GM23338 (cell line): ENCODE data around the gene CIC. TPM values are rescaled to one million over a fixed set of nuclear protein-coding genes. Genes with fewer than 3 reads are reported as not detected.

Source experiments
- ATAC-seq: fragments of 200-7000 bp; cut with Tn5 transposase; 3 replicates; pipeline ENCODE4 v1.9.1; 2020
- DNase-seq: peaks from one replicate; pipeline ENCODE4 v3.0.0-alpha.2; 2015; ENCODE audit warnings: low spot score
- H2AFZ ChIP-seq: fragments of 200-600 bp; sonication (generic); 2 replicates; pipeline ENCODE4 v1.8.0; 2016; ENCODE audit warnings: antibody characterized with exemption, mild to moderate bottlenecking, moderate library complexity
- H3F3A ChIP-seq: fragments of 200-600 bp; sonication (generic); replicated peaks from 2 replicates; pipeline ENCODE4 v1.8.0; 2017; ENCODE audit warnings: antibody characterized with exemption, mixed run types, low read depth
- H3K27ac ChIP-seq: fragments of 200-600 bp; sonication (generic); 2 replicates; pipeline ENCODE4 v1.6.1; 2016; ENCODE audit warnings: low read depth
- H3K27me3 ChIP-seq: fragments of 200-600 bp; sonication (generic); 2 replicates; pipeline ENCODE4 v1.8.0; 2016; ENCODE audit warnings: mild to moderate bottlenecking, mixed run types, moderate library complexity; ENCODE audit not compliant: insufficient read depth
- H3K36me3 ChIP-seq: fragments of 200-600 bp; sonication (generic); 2 replicates; pipeline ENCODE4 v1.8.0; 2016; ENCODE audit warnings: mild to moderate bottlenecking; ENCODE audit not compliant: insufficient read depth
- H3K4me1 ChIP-seq: fragments of 200-600 bp; sonication (generic); 2 replicates; pipeline ENCODE4 v1.8.0; 2016; ENCODE audit warnings: mild to moderate bottlenecking, moderate library complexity; ENCODE audit not compliant: insufficient read depth
- H3K4me2 ChIP-seq: fragments of 200-600 bp; sonication (generic); 2 replicates; pipeline ENCODE4 v1.7.1; 2017; ENCODE audit warnings: mixed run types
- H3K4me3 ChIP-seq: fragments of 200-600 bp; sonication (generic); 2 replicates; pipeline ENCODE4 v1.6.1; 2016; ENCODE audit warnings: mixed run types
- H3K79me2 ChIP-seq: fragments of 200-600 bp; sonication (generic); replicated peaks from 2 replicates; pipeline ENCODE4 v1.8.0; 2017; ENCODE audit warnings: mild to moderate bottlenecking; ENCODE audit not compliant: insufficient read depth
- H3K9me2 ChIP-seq: fragments of 200-600 bp; sonication (generic); 2 replicates; pipeline ENCODE4 v1.8.0; 2017; ENCODE audit not compliant: insufficient read depth
- H4K20me1 ChIP-seq: fragments of 200-600 bp; sonication (generic); replicated peaks from 2 replicates; pipeline ENCODE4 v1.8.0; 2017; ENCODE audit warnings: mild to moderate bottlenecking; ENCODE audit not compliant: insufficient read depth
- H3K27ac Mint-ChIP-seq: 2 replicates; pipeline ENCODE4 v1.8.0; 2020; ENCODE audit warnings: inconsistent platforms, mild to moderate bottlenecking, moderate library complexity, mixed read lengths
- H3K27me3 Mint-ChIP-seq: 3 replicates; pipeline ENCODE4 v1.8.0; 2022; ENCODE audit warnings: low read depth, mild to moderate bottlenecking, moderate library complexity, mixed read lengths, inconsistent platforms; ENCODE audit not compliant: insufficient read depth, poor library complexity
- H3K36me3 Mint-ChIP-seq: 3 replicates; pipeline ENCODE4 v1.8.0; 2021; ENCODE audit warnings: low read depth, mild to moderate bottlenecking, inconsistent platforms, moderate library complexity, mixed read lengths
- H3K4me1 Mint-ChIP-seq: 3 replicates; pipeline ENCODE4 v1.8.0; 2020; ENCODE audit warnings: mild to moderate bottlenecking, inconsistent platforms, mixed read lengths
- H3K4me3 Mint-ChIP-seq: 3 replicates; pipeline ENCODE4 v1.8.0; 2021; ENCODE audit warnings: moderate library complexity, mild to moderate bottlenecking, inconsistent platforms, mixed read lengths
- H3K9me3 Mint-ChIP-seq: 3 replicates; pipeline ENCODE4 v1.8.0; 2020; ENCODE audit warnings: moderate library complexity, mild to moderate bottlenecking, inconsistent platforms, mixed read lengths
- CREB1 ChIP-seq: fragments of 250-450 bp; sonication (Bioruptor Pico); IDR thresholded peaks from 2 replicates; pipeline ENCODE4 v1.5.0; 2020; ENCODE audit warnings: low read depth, mild to moderate bottlenecking, moderate library complexity
- EZH2phosphoT487 ChIP-seq: fragments of 200-600 bp; sonication (generic); IDR thresholded peaks from one replicate; pipeline ENCODE4 v1.8.1; 2018; ENCODE audit warnings: antibody characterized with exemption; ENCODE audit not compliant: unreplicated experiment
- NANOG ChIP-seq: IDR thresholded peaks from 2 replicates; pipeline ENCODE4 v1.6.1; 2016; ENCODE audit warnings: antibody characterized with exemption, borderline replicate concordance
- POLR2AphosphoS5 ChIP-seq: IDR thresholded peaks from 2 replicates; pipeline ENCODE4 v1.6.1; 2016; ENCODE audit warnings: antibody characterized with exemption, low read depth
- ZNF114 ChIP-seq: fragments of 250-450 bp; sonication (Bioruptor Pico); IDR thresholded peaks from 2 replicates; pipeline ENCODE4 v1.5.0; 2020; ENCODE audit warnings: mild to moderate bottlenecking, moderate library complexity
- ZNF331 ChIP-seq: fragments of 250-450 bp; sonication (Bioruptor Pico); IDR thresholded peaks from 2 replicates; pipeline ENCODE4 v1.5.0; 2020; ENCODE audit warnings: low read depth, mild to moderate bottlenecking, moderate library complexity
- polyA plus RNA-seq: library from polyadenylated mRNA; unstranded; fragments of >200 nt; fragmentation: Nextera tagmentation; extraction: Ambion mirVana; gene quantifications from 2 replicates; pipeline ENCODE4 v1.2.1, GENCODE V29; 2016
- total RNA-seq: library from RNA; depleted of rRNA; stranded (reverse); fragments of >200 nt; shearing (Covaris generic); gene quantifications from 2 replicates; pipeline ENCODE4 v1.2.3, GENCODE V29; 2014
- TF ChIP-seq, protein P1 (sequence below): fragments of 250-450 bp; sonication (Bioruptor Pico); IDR thresholded peaks from 2 replicates; pipeline ENCODE4 v1.5.0; 2020; ENCODE audit warnings: mild to moderate bottlenecking, moderate library complexity
- TF ChIP-seq, protein P2 (sequence below), 2 experiments: fragments of 200-600 bp in 1 of 2; sonication (generic) in 1 of 2; conservative IDR thresholded peaks; 2 replicates each; pipeline versions ENCODE4 v1.5.1 to v1.6.1; 2016 to 2017; ENCODE audit warnings: antibody characterized with exemption in 2 of 2, low read depth in 2 of 2, mild to moderate bottlenecking in 2 of 2, moderate library complexity in 1 of 2
- TF ChIP-seq, protein P3 (sequence below): IDR thresholded peaks from one replicate; pipeline ENCODE4 v1.6.1; 2018; ENCODE audit warnings: antibody characterized with exemption; ENCODE audit not compliant: unreplicated experiment

The CIC gene
- total and polyA plus RNA-seq, 2 experiments from 2014 or later, result 13.2 to 42.0 TPM

DNA sequence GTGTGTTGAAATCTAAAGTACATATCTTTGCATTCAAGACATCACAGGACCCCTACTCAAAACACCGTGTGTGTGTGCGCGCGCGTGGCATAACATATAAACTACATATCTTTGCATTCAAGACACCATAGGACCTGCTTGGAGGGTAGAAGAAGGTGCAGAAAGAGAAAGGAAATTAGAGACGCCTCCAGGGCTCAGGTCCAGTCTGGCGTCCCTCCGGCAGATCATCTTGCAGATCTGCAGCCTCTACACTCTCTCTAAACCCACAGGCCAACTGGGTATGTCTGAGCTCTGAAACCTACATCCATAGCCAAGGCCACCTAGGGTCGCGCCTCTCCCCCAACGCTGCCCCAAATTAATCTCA, 34.0 kb downstream of the CIC start (continued):
- TF ChIP-seq, protein P1, sequence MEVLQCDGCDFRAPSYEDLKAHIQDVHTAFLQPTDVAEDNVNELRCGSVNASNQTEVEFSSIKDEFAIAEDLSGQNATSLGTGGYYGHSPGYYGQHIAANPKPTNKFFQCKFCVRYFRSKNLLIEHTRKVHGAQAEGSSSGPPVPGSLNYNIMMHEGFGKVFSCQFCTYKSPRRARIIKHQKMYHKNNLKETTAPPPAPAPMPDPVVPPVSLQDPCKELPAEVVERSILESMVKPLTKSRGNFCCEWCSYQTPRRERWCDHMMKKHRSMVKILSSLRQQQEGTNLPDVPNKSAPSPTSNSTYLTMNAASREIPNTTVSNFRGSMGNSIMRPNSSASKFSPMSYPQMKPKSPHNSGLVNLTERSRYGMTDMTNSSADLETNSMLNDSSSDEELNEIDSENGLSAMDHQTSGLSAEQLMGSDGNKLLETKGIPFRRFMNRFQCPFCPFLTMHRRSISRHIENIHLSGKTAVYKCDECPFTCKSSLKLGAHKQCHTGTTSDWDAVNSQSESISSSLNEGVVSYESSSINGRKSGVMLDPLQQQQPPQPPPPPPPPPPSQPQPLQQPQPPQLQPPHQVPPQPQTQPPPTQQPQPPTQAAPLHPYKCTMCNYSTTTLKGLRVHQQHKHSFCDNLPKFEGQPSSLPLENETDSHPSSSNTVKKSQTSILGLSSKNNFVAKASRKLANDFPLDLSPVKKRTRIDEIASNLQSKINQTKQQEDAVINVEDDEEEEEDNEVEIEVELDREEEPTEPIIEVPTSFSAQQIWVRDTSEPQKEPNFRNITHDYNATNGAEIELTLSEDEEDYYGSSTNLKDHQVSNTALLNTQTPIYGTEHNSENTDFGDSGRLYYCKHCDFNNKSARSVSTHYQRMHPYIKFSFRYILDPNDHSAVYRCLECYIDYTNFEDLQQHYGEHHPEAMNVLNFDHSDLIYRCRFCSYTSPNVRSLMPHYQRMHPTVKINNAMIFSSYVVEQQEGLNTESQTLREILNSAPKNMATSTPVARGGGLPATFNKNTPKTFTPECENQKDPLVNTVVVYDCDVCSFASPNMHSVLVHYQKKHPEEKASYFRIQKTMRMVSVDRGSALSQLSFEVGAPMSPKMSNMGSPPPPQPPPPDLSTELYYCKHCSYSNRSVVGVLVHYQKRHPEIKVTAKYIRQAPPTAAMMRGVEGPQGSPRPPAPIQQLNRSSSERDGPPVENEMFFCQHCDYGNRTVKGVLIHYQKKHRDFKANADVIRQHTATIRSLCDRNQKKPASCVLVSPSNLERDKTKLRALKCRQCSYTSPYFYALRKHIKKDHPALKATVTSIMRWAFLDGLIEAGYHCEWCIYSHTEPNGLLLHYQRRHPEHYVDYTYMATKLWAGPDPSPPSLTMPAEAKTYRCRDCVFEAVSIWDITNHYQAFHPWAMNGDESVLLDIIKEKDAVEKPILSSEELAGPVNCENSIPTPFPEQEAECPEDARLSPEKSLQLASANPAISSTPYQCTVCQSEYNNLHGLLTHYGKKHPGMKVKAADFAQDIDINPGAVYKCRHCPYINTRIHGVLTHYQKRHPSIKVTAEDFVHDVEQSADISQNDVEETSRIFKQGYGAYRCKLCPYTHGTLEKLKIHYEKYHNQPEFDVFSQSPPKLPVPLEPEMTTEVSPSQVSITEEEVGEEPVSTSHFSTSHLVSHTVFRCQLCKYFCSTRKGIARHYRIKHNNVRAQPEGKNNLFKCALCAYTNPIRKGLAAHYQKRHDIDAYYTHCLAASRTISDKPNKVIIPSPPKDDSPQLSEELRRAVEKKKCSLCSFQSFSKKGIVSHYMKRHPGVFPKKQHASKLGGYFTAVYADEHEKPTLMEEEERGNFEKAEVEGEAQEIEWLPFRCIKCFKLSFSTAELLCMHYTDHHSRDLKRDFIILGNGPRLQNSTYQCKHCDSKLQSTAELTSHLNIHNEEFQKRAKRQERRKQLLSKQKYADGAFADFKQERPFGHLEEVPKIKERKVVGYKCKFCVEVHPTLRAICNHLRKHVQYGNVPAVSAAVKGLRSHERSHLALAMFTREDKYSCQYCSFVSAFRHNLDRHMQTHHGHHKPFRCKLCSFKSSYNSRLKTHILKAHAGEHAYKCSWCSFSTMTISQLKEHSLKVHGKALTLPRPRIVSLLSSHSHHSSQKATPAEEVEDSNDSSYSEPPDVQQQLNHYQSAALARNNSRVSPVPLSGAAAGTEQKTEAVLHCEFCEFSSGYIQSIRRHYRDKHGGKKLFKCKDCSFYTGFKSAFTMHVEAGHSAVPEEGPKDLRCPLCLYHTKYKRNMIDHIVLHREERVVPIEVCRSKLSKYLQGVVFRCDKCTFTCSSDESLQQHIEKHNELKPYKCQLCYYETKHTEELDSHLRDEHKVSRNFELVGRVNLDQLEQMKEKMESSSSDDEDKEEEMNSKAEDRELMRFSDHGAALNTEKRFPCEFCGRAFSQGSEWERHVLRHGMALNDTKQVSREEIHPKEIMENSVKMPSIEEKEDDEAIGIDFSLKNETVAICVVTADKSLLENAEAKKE (CRISPR knock-in tag), result no peak
- TF ChIP-seq POLR2AphosphoS5 (no peak), EZH2phosphoT487 (no peak), ZNF114 (CRISPR knock-in tag) (no peak)
- TF ChIP-seq, protein P2, sequence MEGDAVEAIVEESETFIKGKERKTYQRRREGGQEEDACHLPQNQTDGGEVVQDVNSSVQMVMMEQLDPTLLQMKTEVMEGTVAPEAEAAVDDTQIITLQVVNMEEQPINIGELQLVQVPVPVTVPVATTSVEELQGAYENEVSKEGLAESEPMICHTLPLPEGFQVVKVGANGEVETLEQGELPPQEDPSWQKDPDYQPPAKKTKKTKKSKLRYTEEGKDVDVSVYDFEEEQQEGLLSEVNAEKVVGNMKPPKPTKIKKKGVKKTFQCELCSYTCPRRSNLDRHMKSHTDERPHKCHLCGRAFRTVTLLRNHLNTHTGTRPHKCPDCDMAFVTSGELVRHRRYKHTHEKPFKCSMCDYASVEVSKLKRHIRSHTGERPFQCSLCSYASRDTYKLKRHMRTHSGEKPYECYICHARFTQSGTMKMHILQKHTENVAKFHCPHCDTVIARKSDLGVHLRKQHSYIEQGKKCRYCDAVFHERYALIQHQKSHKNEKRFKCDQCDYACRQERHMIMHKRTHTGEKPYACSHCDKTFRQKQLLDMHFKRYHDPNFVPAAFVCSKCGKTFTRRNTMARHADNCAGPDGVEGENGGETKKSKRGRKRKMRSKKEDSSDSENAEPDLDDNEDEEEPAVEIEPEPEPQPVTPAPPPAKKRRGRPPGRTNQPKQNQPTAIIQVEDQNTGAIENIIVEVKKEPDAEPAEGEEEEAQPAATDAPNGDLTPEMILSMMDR (conservative IDR thresholded peaks at IDR 0.05; ENCODE audit: low read depth in 2 of 2), result no peak

DNA sequence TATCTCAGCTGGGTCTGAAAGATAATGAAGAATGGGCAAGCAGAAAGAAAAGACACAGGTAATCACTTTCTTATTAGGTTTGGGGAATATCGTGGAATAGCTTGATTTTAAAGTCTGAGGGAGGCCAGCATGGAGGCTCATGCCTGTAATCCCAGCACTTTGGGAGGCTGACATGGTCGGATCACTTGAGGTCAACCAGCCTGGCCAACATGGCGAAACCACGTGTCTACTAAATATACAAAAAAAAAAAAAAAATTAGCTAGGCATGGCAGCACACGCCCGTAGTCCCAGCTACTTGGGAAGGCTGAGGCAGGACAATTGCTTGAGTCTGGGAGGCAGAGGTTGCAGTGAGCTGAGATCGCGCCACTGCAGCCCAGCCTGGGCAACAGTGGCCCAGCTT, 34.8 kb downstream of the CIC start:
- H3K4me1 Mint-ChIP-seq, result peaks cover 22% of the 10 kb centered on the region
- peaks cover 9% of the 10 kb centered on the region for H3K79me2 ChIP-seq
- no peak overlapping the region for H2AFZ ChIP-seq
- H3K4me3 Mint-ChIP-seq, result peak overlapping the region; percentile 92; the same call in 1 of the 3 replicates
- no peaks in the 10 kb centered on the region for H3K36me3 ChIP-seq
- 0 out of 2 replicates have a peak, but pooled peaks cover 4% of the 10 kb centered on the region for H3K9me2 ChIP-seq
- H3K4me1 ChIP-seq, result peaks cover 15% of the 10 kb centered on the region
- H3K4me2 ChIP-seq, result no peak overlapping the region; the same call in 1 of the 2 replicates
- peaks cover 22% of the 10 kb centered on the region for H3K27me3 Mint-ChIP-seq
- H3K9me3 Mint-ChIP-seq, result no peaks in the 10 kb centered on the region; the same call in 2 of the 3 replicates
- H3K27ac ChIP-seq, result no peak overlapping the region
- DNase-seq (no peak), ATAC-seq (no peak)
- no peaks in the 10 kb centered on the region for H3K27me3 ChIP-seq
- H4K20me1 ChIP-seq, result no peaks in the 10 kb centered on the region; the same call in 1 of the 2 replicates
- H3K4me3 ChIP-seq, result no peak overlapping the region
- H3F3A ChIP-seq, result peaks cover 14% of the 10 kb centered on the region
- peaks cover 9% of the 10 kb centered on the region for H3K36me3 Mint-ChIP-seq
- H3K27ac Mint-ChIP-seq, result no peak overlapping the region
- TF ChIP-seq EZH2phosphoT487 (no peak), ZNF331 (no peak), CREB1 (CRISPR knock-in tag) (no peak), NANOG (no peak)
- TF ChIP-seq, protein P3, sequence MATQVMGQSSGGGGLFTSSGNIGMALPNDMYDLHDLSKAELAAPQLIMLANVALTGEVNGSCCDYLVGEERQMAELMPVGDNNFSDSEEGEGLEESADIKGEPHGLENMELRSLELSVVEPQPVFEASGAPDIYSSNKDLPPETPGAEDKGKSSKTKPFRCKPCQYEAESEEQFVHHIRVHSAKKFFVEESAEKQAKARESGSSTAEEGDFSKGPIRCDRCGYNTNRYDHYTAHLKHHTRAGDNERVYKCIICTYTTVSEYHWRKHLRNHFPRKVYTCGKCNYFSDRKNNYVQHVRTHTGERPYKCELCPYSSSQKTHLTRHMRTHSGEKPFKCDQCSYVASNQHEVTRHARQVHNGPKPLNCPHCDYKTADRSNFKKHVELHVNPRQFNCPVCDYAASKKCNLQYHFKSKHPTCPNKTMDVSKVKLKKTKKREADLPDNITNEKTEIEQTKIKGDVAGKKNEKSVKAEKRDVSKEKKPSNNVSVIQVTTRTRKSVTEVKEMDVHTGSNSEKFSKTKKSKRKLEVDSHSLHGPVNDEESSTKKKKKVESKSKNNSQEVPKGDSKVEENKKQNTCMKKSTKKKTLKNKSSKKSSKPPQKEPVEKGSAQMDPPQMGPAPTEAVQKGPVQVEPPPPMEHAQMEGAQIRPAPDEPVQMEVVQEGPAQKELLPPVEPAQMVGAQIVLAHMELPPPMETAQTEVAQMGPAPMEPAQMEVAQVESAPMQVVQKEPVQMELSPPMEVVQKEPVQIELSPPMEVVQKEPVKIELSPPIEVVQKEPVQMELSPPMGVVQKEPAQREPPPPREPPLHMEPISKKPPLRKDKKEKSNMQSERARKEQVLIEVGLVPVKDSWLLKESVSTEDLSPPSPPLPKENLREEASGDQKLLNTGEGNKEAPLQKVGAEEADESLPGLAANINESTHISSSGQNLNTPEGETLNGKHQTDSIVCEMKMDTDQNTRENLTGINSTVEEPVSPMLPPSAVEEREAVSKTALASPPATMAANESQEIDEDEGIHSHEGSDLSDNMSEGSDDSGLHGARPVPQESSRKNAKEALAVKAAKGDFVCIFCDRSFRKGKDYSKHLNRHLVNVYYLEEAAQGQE, result no peak
